K562 (cell line): Measurements from ENCODE around the gene ZNF213. TPM values are rescaled to one million over a fixed set of nuclear protein-coding genes. Genes with fewer than 3 reads are reported as not detected.
A peak's percentile ranks its signal among the peaks of the same experiment; 100 is the strongest.

ENCODE experiments used
- EP300 ChIP-seq: IDR thresholded peaks from 2 replicates; pipeline ENCODE4 v1.6.1; 2012; ENCODE audit warnings: low read length, improper control_type of control experiment
- HSF4 ChIP-seq: fragments of 250-450 bp; sonication (Bioruptor Pico); IDR thresholded peaks from 2 replicates; pipeline ENCODE4 v2.1.2; 2022; ENCODE audit warnings: mild to moderate bottlenecking, moderate library complexity, borderline replicate concordance
- KDM4B ChIP-seq, 2 experiments: fragments of 450-650 bp in 1 of 2; sonication (generic) in 1 of 2; IDR thresholded peaks; 2 replicates each; pipeline ENCODE4 v1.6.1; 2016 to 2017; ENCODE audit warnings: borderline replicate concordance in 2 of 2, antibody characterized with exemption in 1 of 2, low read depth in 1 of 2, mild to moderate bottlenecking in 1 of 2
- NCOA2 ChIP-seq, 2 experiments: fragments of 450-650 bp; IDR thresholded peaks; 2 replicates each; pipeline ENCODE4 v1.6.1; 2018; ENCODE audit warnings: mild to moderate bottlenecking in 2 of 2, moderate library complexity in 1 of 2; ENCODE audit not compliant: partially characterized antibody in 2 of 2
- PML ChIP-seq: IDR thresholded peaks from 2 replicates; pipeline ENCODE4 v1.6.1; 2012; ENCODE audit warnings: low read length, inconsistent platforms
- ZBTB7A ChIP-seq: IDR thresholded peaks from 2 replicates; pipeline ENCODE4 v1.6.1; 2011; ENCODE audit warnings: low read depth, mild to moderate bottlenecking, low read length, moderate library complexity, borderline replicate concordance; ENCODE audit not compliant: control insufficient read depth
- ZNF57 ChIP-seq: fragments of 450-650 bp; formaldehyde crosslinking; IDR thresholded peaks from 2 replicates; pipeline ENCODE4 v1.4.0; 2020; ENCODE audit warnings: mild to moderate bottlenecking, moderate library complexity
- ZNF583 ChIP-seq: fragments of 250-450 bp; sonication (Bioruptor Pico); IDR thresholded peaks from 2 replicates; pipeline ENCODE4 v1.4.0; 2020
- ZNF764 ChIP-seq: fragments of 250-450 bp; sonication (Bioruptor Pico); IDR thresholded peaks from 2 replicates; pipeline ENCODE4 v1.4.0; 2020; ENCODE audit warnings: low read depth, mild to moderate bottlenecking, moderate library complexity
- ZNF766 ChIP-seq: fragments of 200-800 bp; sonication (Bioruptor generic); conservative IDR thresholded peaks from 2 replicates; pipeline ENCODE4 v1.6.1; 2016; ENCODE audit warnings: missing genetic modification characterization, missing compliant biosample characterization
- ZZZ3 ChIP-seq: fragments of 450-650 bp; IDR thresholded peaks from 2 replicates; pipeline ENCODE4 v1.6.1; 2016; ENCODE audit warnings: antibody characterized with exemption, mild to moderate bottlenecking, moderate library complexity
- polyA plus RNA-seq, 8 experiments: library from polyadenylated mRNA; depleted of rRNA in 4 of 8; stranded (reverse) in 5 of 8; unstranded in 3 of 8; fragments of >200 nt; fragmentation: Nextera tagmentation in 2 of 8; fragmentation: Illumina TruSeq in 1 of 8; extraction: Ambion mirVana in 2 of 8; extraction: Trizol in 1 of 8; gene quantifications; 2 replicates each; pipeline versions ENCODE4 v1.2.1 to v1.2.3, GENCODE V29; 2011 to 2014; ENCODE audit warnings: inconsistent platforms in 1 of 8, missing spikeins in 1 of 8
- total RNA-seq, 7 experiments: library from RNA; depleted of rRNA in 6 of 7; stranded (reverse); fragments of >200 nt in 6 of 7; fragmentation: Illumina TruSeq in 2 of 7; extraction: Trizol in 2 of 7; gene quantifications; 2 replicates each; pipeline versions ENCODE4 v1.2.1 to v1.2.3, GENCODE V29; 2011 to 2021; ENCODE audit warnings: low replicate concordance in 1 of 7
- TF ChIP-seq, protein P1 (sequence below): fragments of 250-450 bp; sonication (Bioruptor Pico); IDR thresholded peaks from 2 replicates; pipeline ENCODE4 v1.8.0; 2021; ENCODE audit warnings: moderate library complexity, mild to moderate bottlenecking, inconsistent platforms
- TF ChIP-seq, protein P2 (sequence below): fragments of 450-650 bp; IDR thresholded peaks from 2 replicates; pipeline ENCODE4 v1.6.1; 2017; ENCODE audit warnings: antibody characterized with exemption, mild to moderate bottlenecking
- TF ChIP-seq, protein P3 (sequence below), 2 experiments: IDR thresholded peaks; 2 replicates each; pipeline ENCODE4 v1.6.1; 2012; ENCODE audit warnings: improper control_type of control experiment in 2 of 2, low read depth in 2 of 2, low read length in 2 of 2, borderline replicate concordance in 1 of 2
- TF ChIP-seq, protein P4 (sequence below): fragments of 450-650 bp; IDR thresholded peaks from 2 replicates; pipeline ENCODE4 v1.6.1; 2018; ENCODE audit not compliant: partially characterized antibody
- TF ChIP-seq, protein P5 (sequence below): fragments of 250-450 bp; sonication (Bioruptor Pico); IDR thresholded peaks from 2 replicates; pipeline ENCODE4 v1.9.0; 2021; ENCODE audit warnings: mild to moderate bottlenecking

ZNF213 gene
- total and polyA plus RNA-seq, 9 of the 15 experiments (the other 6 are each of a cell fraction or from before 2014, with no cell fraction given): 0.49 to 10.0 (median 1.8) TPM

DNA sequence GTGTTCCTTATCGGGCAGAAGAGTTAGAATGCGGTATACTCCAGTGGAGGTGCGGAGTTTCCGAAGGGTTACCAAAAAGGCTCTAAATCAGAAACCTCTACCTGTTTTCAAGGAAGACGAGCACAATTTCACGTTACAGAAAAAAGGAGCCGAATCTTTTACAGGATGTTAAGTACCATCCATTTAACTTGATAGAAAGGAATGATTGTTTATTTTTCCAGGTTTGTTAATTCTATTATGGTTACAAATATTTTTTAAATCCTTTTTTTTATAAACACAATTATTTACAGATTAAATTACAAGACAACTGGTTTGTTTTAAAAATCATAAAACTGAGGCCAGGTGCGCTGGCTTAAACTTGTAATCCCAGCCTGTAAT is 18.2 kb downstream of the ZNF213 start (continued):
- TF ChIP-seq KDM4B (IDR thresholded peaks at IDR 0.05; ENCODE audit: borderline replicate concordance in 2 of 2, low read depth in 1 of 2): no peak
- TF ChIP-seq, protein P1, sequence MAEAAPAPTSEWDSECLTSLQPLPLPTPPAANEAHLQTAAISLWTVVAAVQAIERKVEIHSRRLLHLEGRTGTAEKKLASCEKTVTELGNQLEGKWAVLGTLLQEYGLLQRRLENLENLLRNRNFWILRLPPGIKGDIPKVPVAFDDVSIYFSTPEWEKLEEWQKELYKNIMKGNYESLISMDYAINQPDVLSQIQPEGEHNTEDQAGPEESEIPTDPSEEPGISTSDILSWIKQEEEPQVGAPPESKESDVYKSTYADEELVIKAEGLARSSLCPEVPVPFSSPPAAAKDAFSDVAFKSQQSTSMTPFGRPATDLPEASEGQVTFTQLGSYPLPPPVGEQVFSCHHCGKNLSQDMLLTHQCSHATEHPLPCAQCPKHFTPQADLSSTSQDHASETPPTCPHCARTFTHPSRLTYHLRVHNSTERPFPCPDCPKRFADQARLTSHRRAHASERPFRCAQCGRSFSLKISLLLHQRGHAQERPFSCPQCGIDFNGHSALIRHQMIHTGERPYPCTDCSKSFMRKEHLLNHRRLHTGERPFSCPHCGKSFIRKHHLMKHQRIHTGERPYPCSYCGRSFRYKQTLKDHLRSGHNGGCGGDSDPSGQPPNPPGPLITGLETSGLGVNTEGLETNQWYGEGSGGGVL (CRISPR knock-in tag): no peak
- TF ChIP-seq, protein P2, sequence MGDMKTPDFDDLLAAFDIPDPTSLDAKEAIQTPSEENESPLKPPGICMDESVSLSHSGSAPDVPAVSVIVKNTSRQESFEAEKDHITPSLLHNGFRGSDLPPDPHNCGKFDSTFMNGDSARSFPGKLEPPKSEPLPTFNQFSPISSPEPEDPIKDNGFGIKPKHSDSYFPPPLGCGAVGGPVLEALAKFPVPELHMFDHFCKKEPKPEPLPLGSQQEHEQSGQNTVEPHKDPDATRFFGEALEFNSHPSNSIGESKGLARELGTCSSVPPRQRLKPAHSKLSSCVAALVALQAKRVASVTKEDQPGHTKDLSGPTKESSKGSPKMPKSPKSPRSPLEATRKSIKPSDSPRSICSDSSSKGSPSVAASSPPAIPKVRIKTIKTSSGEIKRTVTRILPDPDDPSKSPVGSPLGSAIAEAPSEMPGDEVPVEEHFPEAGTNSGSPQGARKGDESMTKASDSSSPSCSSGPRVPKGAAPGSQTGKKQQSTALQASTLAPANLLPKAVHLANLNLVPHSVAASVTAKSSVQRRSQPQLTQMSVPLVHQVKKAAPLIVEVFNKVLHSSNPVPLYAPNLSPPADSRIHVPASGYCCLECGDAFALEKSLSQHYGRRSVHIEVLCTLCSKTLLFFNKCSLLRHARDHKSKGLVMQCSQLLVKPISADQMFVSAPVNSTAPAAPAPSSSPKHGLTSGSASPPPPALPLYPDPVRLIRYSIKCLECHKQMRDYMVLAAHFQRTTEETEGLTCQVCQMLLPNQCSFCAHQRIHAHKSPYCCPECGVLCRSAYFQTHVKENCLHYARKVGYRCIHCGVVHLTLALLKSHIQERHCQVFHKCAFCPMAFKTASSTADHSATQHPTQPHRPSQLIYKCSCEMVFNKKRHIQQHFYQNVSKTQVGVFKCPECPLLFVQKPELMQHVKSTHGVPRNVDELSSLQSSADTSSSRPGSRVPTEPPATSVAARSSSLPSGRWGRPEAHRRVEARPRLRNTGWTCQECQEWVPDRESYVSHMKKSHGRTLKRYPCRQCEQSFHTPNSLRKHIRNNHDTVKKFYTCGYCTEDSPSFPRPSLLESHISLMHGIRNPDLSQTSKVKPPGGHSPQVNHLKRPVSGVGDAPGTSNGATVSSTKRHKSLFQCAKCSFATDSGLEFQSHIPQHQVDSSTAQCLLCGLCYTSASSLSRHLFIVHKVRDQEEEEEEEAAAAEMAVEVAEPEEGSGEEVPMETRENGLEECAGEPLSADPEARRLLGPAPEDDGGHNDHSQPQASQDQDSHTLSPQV: no peak
- TF ChIP-seq ZBTB7A: no peak
- no peak for TF ChIP-seq HSF4 (CRISPR knock-in tag)
- no peak for TF ChIP-seq PML
- TF ChIP-seq ZNF766 (CRISPR knock-in tag): no peak
- peak; percentile 82; the same call in 1 of the 2 replicates for TF ChIP-seq ZNF764 (CRISPR knock-in tag)
- no peak for TF ChIP-seq ZZZ3
- TF ChIP-seq ZNF583 (CRISPR knock-in tag): no peak
- TF ChIP-seq, protein P3, sequence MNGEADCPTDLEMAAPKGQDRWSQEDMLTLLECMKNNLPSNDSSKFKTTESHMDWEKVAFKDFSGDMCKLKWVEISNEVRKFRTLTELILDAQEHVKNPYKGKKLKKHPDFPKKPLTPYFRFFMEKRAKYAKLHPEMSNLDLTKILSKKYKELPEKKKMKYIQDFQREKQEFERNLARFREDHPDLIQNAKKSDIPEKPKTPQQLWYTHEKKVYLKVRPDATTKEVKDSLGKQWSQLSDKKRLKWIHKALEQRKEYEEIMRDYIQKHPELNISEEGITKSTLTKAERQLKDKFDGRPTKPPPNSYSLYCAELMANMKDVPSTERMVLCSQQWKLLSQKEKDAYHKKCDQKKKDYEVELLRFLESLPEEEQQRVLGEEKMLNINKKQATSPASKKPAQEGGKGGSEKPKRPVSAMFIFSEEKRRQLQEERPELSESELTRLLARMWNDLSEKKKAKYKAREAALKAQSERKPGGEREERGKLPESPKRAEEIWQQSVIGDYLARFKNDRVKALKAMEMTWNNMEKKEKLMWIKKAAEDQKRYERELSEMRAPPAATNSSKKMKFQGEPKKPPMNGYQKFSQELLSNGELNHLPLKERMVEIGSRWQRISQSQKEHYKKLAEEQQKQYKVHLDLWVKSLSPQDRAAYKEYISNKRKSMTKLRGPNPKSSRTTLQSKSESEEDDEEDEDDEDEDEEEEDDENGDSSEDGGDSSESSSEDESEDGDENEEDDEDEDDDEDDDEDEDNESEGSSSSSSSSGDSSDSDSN (IDR thresholded peaks at IDR 0.05; ENCODE audit: borderline replicate concordance in 1 of 2, low read depth in 2 of 2, low read length in 2 of 2): no peak
- TF ChIP-seq, protein P4, sequence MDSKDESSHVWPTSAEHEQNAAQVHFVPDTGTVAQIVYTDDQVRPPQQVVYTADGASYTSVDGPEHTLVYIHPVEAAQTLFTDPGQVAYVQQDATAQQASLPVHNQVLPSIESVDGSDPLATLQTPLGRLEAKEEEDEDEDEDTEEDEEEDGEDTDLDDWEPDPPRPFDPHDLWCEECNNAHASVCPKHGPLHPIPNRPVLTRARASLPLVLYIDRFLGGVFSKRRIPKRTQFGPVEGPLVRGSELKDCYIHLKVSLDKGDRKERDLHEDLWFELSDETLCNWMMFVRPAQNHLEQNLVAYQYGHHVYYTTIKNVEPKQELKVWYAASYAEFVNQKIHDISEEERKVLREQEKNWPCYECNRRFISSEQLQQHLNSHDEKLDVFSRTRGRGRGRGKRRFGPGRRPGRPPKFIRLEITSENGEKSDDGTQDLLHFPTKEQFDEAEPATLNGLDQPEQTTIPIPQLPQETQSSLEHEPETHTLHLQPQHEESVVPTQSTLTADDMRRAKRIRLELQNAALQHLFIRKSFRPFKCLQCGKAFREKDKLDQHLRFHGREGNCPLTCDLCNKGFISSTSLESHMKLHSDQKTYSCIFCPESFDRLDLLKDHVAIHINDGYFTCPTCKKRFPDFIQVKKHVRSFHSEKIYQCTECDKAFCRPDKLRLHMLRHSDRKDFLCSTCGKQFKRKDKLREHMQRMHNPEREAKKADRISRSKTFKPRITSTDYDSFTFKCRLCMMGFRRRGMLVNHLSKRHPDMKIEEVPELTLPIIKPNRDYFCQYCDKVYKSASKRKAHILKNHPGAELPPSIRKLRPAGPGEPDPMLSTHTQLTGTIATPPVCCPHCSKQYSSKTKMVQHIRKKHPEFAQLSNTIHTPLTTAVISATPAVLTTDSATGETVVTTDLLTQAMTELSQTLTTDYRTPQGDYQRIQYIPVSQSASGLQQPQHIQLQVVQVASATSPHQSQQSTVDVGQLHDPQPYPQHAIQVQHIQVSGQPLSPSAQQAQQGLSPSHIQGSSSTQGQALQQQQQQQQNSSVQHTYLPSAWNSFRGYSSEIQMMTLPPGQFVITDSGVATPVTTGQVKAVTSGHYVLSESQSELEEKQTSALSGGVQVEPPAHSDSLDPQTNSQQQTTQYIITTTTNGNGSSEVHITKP: peak; percentile 2
- no peak for TF ChIP-seq EP300
- no peak for TF ChIP-seq ZNF57 (CRISPR knock-in tag)
- TF ChIP-seq, protein P5, sequence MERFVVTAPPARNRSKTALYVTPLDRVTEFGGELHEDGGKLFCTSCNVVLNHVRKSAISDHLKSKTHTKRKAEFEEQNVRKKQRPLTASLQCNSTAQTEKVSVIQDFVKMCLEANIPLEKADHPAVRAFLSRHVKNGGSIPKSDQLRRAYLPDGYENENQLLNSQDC (CRISPR knock-in tag): 0 out of 2 replicates have a peak, but pooled peaks have one; percentile 18
- no peak for TF ChIP-seq NCOA2 (IDR thresholded peaks at IDR 0.05; ENCODE audit: partially characterized antibody in 2 of 2)
